GM20000 (cell line): ENCODE data around the gene COL4A2.

Experiments used
- DNase-seq: peaks from one replicate; pipeline ENCODE4 v3.0.0; 2012; ENCODE audit warnings: low spot score
- CTCF ChIP-seq: IDR thresholded peaks from 2 replicates; pipeline ENCODE4 v1.5.1; 2012; ENCODE audit warnings: mild to moderate bottlenecking, control low read depth; ENCODE audit errors: extremely low read depth, missing control alignments

Gene COL4A2

GRCh38 chr13:110414931-110415330 is 107.8 kb downstream of the COL4A2 start:
- no peak for DNase-seq
- TF ChIP-seq CTCF: no peak

- TF ChIP-seq CTCF: no peak
- DNase-seq: no peak
Observed at GRCh38 chr13:110415669-110416068, 108.6 kb downstream of the COL4A2 start.

GRCh38 chr13:110416131-110417025 is 109.3 kb downstream of the COL4A2 start:
- no peak for TF ChIP-seq CTCF
- no peak for DNase-seq

- no peak for DNase-seq
- TF ChIP-seq CTCF: no peak
Observed at GRCh38 chr13:110418944-110419343, 111.9 kb downstream of the COL4A2 start.

GRCh38 chr13:110419381-110419791 is 112.3 kb downstream of the COL4A2 start:
- DNase-seq: no peak
- no peak for TF ChIP-seq CTCF

GRCh38 chr13:110419946-110420345 is 112.9 kb downstream of the COL4A2 start:
- no peak for TF ChIP-seq CTCF
- no peak for DNase-seq

GRCh38 chr13:110420626-110421025 is 113.5 kb downstream of the COL4A2 start:
- DNase-seq: no peak
- no peak for TF ChIP-seq CTCF
